Large intestine (tissue), 3 donors: ENCODE results near the gene QTRT2. TPM values are rescaled to one million over a fixed set of nuclear protein-coding genes. Genes with fewer than 3 reads are reported as not detected.

Experiments used
- DNase-seq, 2 donors: peaks; one replicate each; pipeline versions ENCODE4 v3.0.0 to v3.0.0-alpha.2; 2013
- H3K27ac ChIP-seq: one replicate; pipeline ENCODE4 v1.5.1; 2013; ENCODE audit warnings: low read length
- H3K27me3 ChIP-seq: 2 replicates; pipeline ENCODE4 v1.6.1; 2013; ENCODE audit warnings: low read length; ENCODE audit not compliant: control insufficient read depth, insufficient read depth
- H3K36me3 ChIP-seq: 2 replicates; pipeline ENCODE4 v1.6.1; 2013; ENCODE audit warnings: low read length; ENCODE audit not compliant: control insufficient read depth, insufficient read depth
- H3K4me1 ChIP-seq: one replicate; pipeline ENCODE4 v1.6.1; 2013; ENCODE audit warnings: low read length; ENCODE audit not compliant: control insufficient read depth, insufficient read depth
- H3K4me3 ChIP-seq: one replicate; pipeline ENCODE4 v1.5.1; 2013; ENCODE audit warnings: low read length
- H3K9me3 ChIP-seq: one replicate; pipeline ENCODE4 v1.6.1; 2013; ENCODE audit warnings: mild to moderate bottlenecking, low read depth, low read length, moderate library complexity; ENCODE audit not compliant: control insufficient read depth
- WGBS: methylation state at CpG from one replicate; pipeline ENCODE4 v1.1.5; 2013; ENCODE audit warnings: low lambda C conversion rate; ENCODE audit not compliant: insufficient coverage; 5-methylcytosine and 5-hydroxymethylcytosine counted together
- polyA plus RNA-seq: library from polyadenylated mRNA; unstranded; fragments of 120-200 nt; gene quantifications from one replicate; pipeline ENCODE4 v1.2.1, GENCODE V29; 2013

QTRT2 gene
- polyA plus RNA-seq, 1 donor: 24.7 TPM

- Histone ChIP-seq H3K36me3 (peaks cover under 1% of the 10 kb centered on the region), H3K27ac (no peak overlapping the region), H3K9me3 (no peaks in the 10 kb centered on the region), H3K27me3 (peaks cover 10% of the 10 kb centered on the region), H3K4me1 (no peaks in the 10 kb centered on the region), H3K4me3 (no peak overlapping the region)
- 57% methylated on average over 2 of the region's 2 CpGs for WGBS
- DNase-seq: peak; percentile 23 to 46
Observed at GRCh38 chr3:114093596-114093995, 37.1 kb downstream of the QTRT2 start.

- 70% methylated on average over 2 of the region's 3 CpGs for WGBS
- no peak overlapping the region for H3K4me3 ChIP-seq
- peaks cover 14% of the 10 kb centered on the region for H3K27me3 ChIP-seq
- no peak for DNase-seq
- no peaks in the 10 kb centered on the region for H3K4me1 ChIP-seq
- H3K36me3 ChIP-seq: no peaks in the 10 kb centered on the region
- H3K9me3 ChIP-seq: no peaks in the 10 kb centered on the region
- H3K27ac ChIP-seq: no peak overlapping the region
Observed at GRCh38 chr3:114095796-114096195, 39.3 kb downstream of the QTRT2 start.

GRCh38 chr3:114101101-114101500 is 44.6 kb downstream of the QTRT2 start:
- Histone ChIP-seq H3K4me1 (no peaks in the 10 kb centered on the region), H3K27me3 (peaks cover 4% of the 10 kb centered on the region), H3K4me3 (no peak overlapping the region), H3K27ac (no peak overlapping the region), H3K36me3 (no peaks in the 10 kb centered on the region), H3K9me3 (no peaks in the 10 kb centered on the region)
- WGBS: no CpG with 5 or more reads among the region's 1 CpG
- DNase-seq: no peak

- H3K9me3 ChIP-seq: no peaks in the 10 kb centered on the region
- H3K27ac ChIP-seq: no peak overlapping the region
- DNase-seq: no peak
- no peak overlapping the region for H3K4me3 ChIP-seq
- H3K27me3 ChIP-seq: peaks cover 4% of the 10 kb centered on the region
- H3K4me1 ChIP-seq: no peaks in the 10 kb centered on the region
- WGBS: no CpG with 5 or more reads among the region's 27 CpGs
- H3K36me3 ChIP-seq: no peaks in the 10 kb centered on the region
Observed at GRCh38 chr3:114103181-114103580, 46.6 kb downstream of the QTRT2 start.

- no peak for DNase-seq
- H3K4me1 ChIP-seq: no peaks in the 10 kb centered on the region
- no peak overlapping the region for H3K27ac ChIP-seq
- H3K27me3 ChIP-seq: peaks cover 4% of the 10 kb centered on the region
- no peaks in the 10 kb centered on the region for H3K36me3 ChIP-seq
- no peaks in the 10 kb centered on the region for H3K9me3 ChIP-seq
- WGBS: no CpG with 5 or more reads among the region's 4 CpGs
- no peak overlapping the region for H3K4me3 ChIP-seq
Observed at GRCh38 chr3:114103858-114104257, 47.3 kb downstream of the QTRT2 start.

DNA sequence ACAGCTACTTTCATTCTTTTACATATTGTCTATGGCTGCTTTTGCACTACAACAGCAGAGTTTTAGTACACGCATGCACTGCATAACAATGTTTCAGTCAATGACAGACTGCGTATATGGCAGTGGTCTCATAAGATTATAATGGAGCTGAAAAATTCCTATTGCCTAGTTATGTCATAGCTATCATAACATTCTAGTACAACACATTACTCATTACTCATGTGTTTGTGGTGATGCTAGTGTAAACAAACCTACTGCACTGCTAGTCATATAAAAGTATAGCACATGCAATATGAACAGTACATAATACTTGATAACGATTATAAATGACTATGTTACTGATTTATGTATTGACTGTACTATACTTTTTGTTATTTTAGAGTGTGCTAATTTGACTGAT is 47.9 kb downstream of the QTRT2 start:
- H3K27me3 ChIP-seq: peaks cover 4% of the 10 kb centered on the region
- H3K4me3 ChIP-seq: no peak overlapping the region
- no peaks in the 10 kb centered on the region for H3K36me3 ChIP-seq
- H3K27ac ChIP-seq: no peak overlapping the region
- no peaks in the 10 kb centered on the region for H3K9me3 ChIP-seq
- no peaks in the 10 kb centered on the region for H3K4me1 ChIP-seq
- no peak for DNase-seq
- 75% methylated on average over 1 of the region's 3 CpGs for WGBS

DNA sequence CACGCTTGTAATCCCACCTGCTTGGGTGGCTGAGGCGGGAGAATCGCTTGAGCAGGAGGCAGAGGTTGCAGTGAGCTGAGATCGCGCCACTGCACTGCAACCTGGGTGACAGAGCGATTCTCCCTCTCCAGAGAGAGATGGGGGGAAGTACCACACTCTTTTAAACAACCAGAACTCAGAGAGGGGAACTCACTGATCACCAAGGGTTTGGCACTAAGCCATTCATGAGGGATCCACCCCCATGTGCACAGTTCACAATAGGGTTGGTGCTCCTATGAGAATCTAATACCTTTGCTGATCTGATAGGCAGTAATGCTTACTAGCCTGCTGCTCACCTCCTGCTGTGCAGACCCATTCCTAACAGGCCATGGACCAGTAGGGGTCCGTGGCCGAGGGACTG is 51.6 kb downstream of the QTRT2 start:
- no peaks in the 10 kb centered on the region for H3K4me1 ChIP-seq
- no peak overlapping the region for H3K4me3 ChIP-seq
- WGBS: no CpG with 5 or more reads among the region's 8 CpGs
- H3K27ac ChIP-seq: no peak overlapping the region
- H3K36me3 ChIP-seq: no peaks in the 10 kb centered on the region
- no peaks in the 10 kb centered on the region for H3K27me3 ChIP-seq
- DNase-seq: no peak
- no peaks in the 10 kb centered on the region for H3K9me3 ChIP-seq

DNA sequence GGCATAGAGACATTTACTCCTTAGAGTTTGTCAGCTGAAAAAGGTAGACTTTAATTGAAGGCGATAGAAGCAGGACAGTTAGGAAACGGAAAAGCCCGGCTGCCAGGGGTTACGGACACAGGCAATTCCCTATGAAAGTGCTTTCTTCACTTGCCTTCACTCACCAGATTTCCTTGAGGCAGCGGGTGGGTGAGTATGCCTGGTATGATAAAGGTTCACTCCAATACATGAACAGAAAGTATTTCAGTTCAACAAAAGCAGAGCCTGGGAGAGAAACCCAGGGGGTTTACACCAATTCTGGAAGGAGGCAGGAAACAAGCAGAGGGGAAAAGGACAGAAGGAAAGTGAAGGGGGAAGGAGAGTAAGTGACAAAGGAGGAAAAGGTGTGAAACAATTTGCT is 53.9 kb downstream of the QTRT2 start:
- no peak overlapping the region for H3K4me3 ChIP-seq
- no peaks in the 10 kb centered on the region for H3K9me3 ChIP-seq
- H3K4me1 ChIP-seq: no peaks in the 10 kb centered on the region
- 80% methylated on average over 1 of the region's 5 CpGs for WGBS
- no peaks in the 10 kb centered on the region for H3K36me3 ChIP-seq
- H3K27me3 ChIP-seq: no peaks in the 10 kb centered on the region
- DNase-seq: no peak
- H3K27ac ChIP-seq: no peak overlapping the region

GRCh38 chr3:114111060-114111770 is 54.7 kb downstream of the QTRT2 start:
- H3K9me3 ChIP-seq: no peaks in the 10 kb centered on the region
- DNase-seq: no peak
- no peaks in the 10 kb centered on the region for H3K36me3 ChIP-seq
- H3K27ac ChIP-seq: no peak overlapping the region
- 100% methylated on average over 1 of the region's 3 CpGs for whole genome bisulfite sequencing
- no peaks in the 10 kb centered on the region for H3K27me3 ChIP-seq
- H3K4me3 ChIP-seq: no peak overlapping the region
- H3K4me1 ChIP-seq: no peaks in the 10 kb centered on the region

DNA sequence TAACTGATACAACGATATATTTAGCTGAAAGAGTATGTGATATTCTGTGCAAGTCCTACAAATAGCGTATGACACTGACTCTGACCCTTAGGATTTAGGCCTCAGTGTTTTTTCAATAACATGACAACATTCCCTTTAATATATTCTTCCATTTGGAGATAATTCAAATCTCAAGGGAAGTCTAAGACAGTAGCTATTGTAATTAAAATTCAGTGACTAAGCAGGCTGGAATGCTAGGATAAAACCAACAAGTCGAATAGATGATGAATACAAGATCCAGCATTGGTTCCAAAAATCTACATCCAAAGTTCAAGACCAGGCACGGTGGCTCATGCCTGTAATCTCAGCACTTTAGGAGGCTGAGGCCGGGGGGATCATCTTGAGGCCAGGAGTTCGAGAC is 56.2 kb downstream of the QTRT2 start:
- H3K9me3 ChIP-seq: no peaks in the 10 kb centered on the region
- WGBS: 80% methylated on average over 1 of the region's 6 CpGs
- no peak overlapping the region for H3K27ac ChIP-seq

DNA sequence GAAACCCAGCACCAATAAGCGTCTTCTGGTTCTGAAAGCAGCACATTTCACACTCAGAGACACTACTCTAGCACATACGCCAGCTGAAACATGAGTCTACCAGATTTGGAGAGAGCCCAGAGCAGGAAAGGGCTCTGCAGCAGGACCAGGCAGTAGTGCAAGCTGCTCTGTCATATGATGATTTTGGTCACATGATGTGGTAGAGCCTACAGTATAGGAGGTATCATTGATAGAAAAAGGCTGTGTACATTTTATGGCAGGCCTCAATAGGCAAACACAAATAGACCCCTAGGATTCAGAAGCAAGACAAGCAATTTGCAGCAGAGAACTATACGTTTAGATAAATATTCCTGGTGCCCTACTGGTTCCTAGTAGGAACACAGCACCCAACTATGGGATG is 58.2 kb downstream of the QTRT2 start:
- no CpG with 5 or more reads among the region's 3 CpGs for WGBS
- H3K4me1 ChIP-seq: peaks cover 4% of the 10 kb centered on the region
- H3K27me3 ChIP-seq: no peaks in the 10 kb centered on the region
- H3K27ac ChIP-seq: no peak overlapping the region
- DNase-seq: no peak
- no peak overlapping the region for H3K4me3 ChIP-seq
- H3K9me3 ChIP-seq: no peaks in the 10 kb centered on the region
- H3K36me3 ChIP-seq: no peaks in the 10 kb centered on the region

More for the DNA sequence above, 56.2 kb downstream of the QTRT2 start:
- DNase-seq: no peak
- H3K4me3 ChIP-seq: no peak overlapping the region
- H3K4me1 ChIP-seq: no peaks in the 10 kb centered on the region
- H3K27me3 ChIP-seq: no peaks in the 10 kb centered on the region
- H3K36me3 ChIP-seq: no peaks in the 10 kb centered on the region
